Bronchial epithelial cell (primary cell): ENCODE results near the gene DHCR7. TPM values are rescaled to one million over a fixed set of nuclear protein-coding genes. Genes with fewer than 3 reads are reported as not detected.

Source experiments
- DNase-seq: peaks from one replicate; pipeline ENCODE4 v3.0.0-alpha.2; 2010; ENCODE audit warnings: low read depth
- FAIRE-seq: peaks from 2 replicates; lab custom pipeline; 2011; peaks lifted over from hg19 to GRCh38; lab: Jason Lieb, UNC
- H3K27me3 ChIP-seq: 2 replicates; pipeline ENCODE4 v1.5.1; 2011; ENCODE audit warnings: low read length; ENCODE audit not compliant: control insufficient read depth, insufficient read depth
- H3K36me3 ChIP-seq: 2 replicates; pipeline ENCODE4 v1.5.1; 2011; ENCODE audit warnings: low read length; ENCODE audit not compliant: control insufficient read depth, insufficient read depth
- H3K4me3 ChIP-seq: 2 replicates; pipeline ENCODE4 v1.5.1; 2011; ENCODE audit warnings: mild to moderate bottlenecking, low read depth, low read length, control low read depth
- total RNA-seq: library from RNA; depleted of rRNA; stranded (reverse); fragments of >200 nt; gene quantifications from 2 replicates; pipeline ENCODE4 v1.2.1, GENCODE V29; 2014
- TF ChIP-seq, protein P1 (sequence below): IDR thresholded peaks from 2 replicates; pipeline ENCODE4 v1.5.1; 2011; ENCODE audit warnings: mild to moderate bottlenecking, moderate library complexity, low read length, control low read depth, inconsistent platforms; ENCODE audit not compliant: insufficient read depth, severe bottlenecking

DHCR7 gene
- total RNA-seq, 1 donor from 2014 or later, result 60.3 TPM

GRCh38 chr11:71456831-71457230, 8.6 kb upstream of the DHCR7 start:
- H3K36me3 ChIP-seq, result peaks cover 35% of the 10 kb centered on the region
- TF ChIP-seq, protein P1, sequence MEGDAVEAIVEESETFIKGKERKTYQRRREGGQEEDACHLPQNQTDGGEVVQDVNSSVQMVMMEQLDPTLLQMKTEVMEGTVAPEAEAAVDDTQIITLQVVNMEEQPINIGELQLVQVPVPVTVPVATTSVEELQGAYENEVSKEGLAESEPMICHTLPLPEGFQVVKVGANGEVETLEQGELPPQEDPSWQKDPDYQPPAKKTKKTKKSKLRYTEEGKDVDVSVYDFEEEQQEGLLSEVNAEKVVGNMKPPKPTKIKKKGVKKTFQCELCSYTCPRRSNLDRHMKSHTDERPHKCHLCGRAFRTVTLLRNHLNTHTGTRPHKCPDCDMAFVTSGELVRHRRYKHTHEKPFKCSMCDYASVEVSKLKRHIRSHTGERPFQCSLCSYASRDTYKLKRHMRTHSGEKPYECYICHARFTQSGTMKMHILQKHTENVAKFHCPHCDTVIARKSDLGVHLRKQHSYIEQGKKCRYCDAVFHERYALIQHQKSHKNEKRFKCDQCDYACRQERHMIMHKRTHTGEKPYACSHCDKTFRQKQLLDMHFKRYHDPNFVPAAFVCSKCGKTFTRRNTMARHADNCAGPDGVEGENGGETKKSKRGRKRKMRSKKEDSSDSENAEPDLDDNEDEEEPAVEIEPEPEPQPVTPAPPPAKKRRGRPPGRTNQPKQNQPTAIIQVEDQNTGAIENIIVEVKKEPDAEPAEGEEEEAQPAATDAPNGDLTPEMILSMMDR, result no peak
- FAIRE-seq, result no peak

DNA sequence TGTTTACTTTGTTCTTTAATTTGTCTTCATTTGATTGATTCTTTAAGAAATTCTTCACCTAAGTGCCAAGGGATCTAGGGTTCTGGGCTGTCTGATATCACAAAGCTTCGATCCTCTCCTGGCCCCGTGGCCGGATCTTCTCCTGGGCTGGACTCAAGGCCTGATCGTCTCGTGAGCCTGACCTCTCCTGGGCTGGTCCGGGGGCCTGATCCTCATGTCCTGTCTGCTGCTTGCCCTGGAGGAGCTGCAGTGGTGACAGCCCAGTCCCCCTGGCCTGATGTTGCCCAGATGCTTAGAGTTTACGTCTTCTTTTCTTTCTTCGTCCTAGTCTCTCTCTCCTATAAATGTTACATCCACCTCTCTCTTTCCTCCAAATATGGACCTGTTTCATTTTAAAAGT, 8.1 kb upstream of the DHCR7 start:
- DNase-seq (no peak), FAIRE-seq (no peak)
- Histone ChIP-seq H3K36me3 (peaks cover 34% of the 10 kb centered on the region), H3K27me3 (no peaks in the 10 kb centered on the region), H3K4me3 (no peak overlapping the region)
- TF ChIP-seq, protein P1, result no peak

More at GRCh38 chr11:71456831-71457230, 8.6 kb upstream of the DHCR7 start:
- H3K27me3 ChIP-seq, result no peaks in the 10 kb centered on the region
- DNase-seq, result no peak
- H3K4me3 ChIP-seq, result no peak overlapping the region

GRCh38 chr11:71454470-71455113, 6.4 kb upstream of the DHCR7 start:
- DNase-seq (peak; percentile 59), FAIRE-seq (no peak)
- Histone ChIP-seq H3K36me3 (peaks cover 28% of the 10 kb centered on the region), H3K4me3 (no peak overlapping the region), H3K27me3 (no peaks in the 10 kb centered on the region)
- TF ChIP-seq, protein P1, result peak; percentile 48

DNA sequence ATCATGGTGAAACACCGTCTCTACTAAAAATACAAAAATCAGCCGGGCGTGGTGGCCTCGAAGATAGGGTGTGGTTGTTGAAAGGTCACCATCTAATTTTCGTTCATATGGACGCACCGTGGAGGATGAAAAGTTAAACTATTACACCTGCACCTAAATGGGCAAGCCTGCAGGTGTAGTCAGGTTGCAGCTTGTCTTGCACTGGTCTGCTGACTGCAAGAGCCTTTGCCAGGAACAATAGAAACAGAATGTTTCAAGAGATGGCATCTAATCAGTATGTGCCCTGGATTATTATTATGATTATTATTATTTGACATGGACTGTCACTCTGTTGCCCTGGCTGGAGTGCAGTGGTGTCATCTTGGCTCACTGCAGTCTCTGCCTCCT, 5.7 kb upstream of the DHCR7 start:
- peaks cover 22% of the 10 kb centered on the region for H3K36me3 ChIP-seq
- DNase-seq (peak; percentile 64), FAIRE-seq (no peak)
- no peaks in the 10 kb centered on the region for H3K27me3 ChIP-seq
- H3K4me3 ChIP-seq, result peak overlapping the region; percentile 89
- TF ChIP-seq, protein P1, result no peak

DNA sequence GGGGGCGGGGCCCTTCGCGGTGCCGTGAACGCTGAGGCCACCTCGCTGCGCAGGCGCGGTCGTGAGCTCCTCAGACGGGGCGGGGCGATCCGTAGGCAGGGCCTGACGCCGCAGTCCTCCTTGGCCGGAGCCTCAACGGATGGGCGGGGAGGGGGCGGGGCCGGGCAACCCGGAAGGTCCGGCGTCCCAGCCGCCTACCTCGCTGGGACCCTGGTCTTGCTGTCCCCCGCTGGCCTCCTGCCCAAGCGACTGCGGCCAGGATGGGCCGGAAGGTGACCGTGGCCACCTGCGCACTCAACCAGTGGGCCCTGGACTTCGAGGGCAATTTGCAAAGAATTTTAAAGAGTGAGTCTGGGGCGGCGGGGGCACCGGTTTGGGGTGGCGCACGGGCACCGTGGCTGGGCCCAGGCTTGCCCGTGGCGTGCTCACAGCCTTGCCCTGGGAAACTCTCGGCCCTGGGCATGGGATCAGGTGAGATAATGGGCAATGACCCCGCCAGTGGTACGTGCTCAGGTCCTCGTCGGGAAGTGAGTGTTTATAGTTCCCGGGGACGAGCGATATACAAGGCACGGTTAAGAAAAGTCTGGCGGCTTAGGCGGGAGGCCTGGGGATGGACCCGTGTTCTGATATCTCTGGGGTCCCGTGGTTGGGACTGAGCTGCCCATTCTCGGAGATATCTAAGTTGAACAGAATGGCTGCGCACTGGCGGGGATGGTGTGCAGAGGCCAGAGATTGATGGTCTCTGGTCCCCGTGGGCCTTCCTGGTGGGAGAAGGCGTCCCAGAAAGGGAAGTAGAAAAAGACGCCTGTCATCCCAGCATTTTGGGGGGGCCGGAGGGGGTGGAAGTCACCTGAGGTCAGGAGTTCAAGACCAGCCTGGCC, 5.1 kb upstream of the DHCR7 start, which contains the start of gene NADSYN1:
TSS of gene NADSYN1 (plus strand) at position 167 of the 881 bp plus-strand sequence. CDS start at position 261, 94 bp downstream.
- H3K27me3 ChIP-seq, result no peaks in the 10 kb centered on the region
- no peak for FAIRE-seq
- peak; percentile 83 for DNase-seq
- peaks cover 18% of the 10 kb centered on the region for H3K36me3 ChIP-seq
- H3K4me3 ChIP-seq, result peak within 1 kb of the TSS; percentile 89
- TF ChIP-seq, protein P1, result no peak
